HepG2 (cell line): ENCODE measurements around the gene SLC4A2. TPM values are rescaled to one million over a fixed set of nuclear protein-coding genes. Genes with fewer than 3 reads are reported as not detected.

Source experiments
- FLYWCH1 ChIP-seq: sonication (generic); formaldehyde crosslinking; IDR thresholded peaks from 2 replicates; pipeline ENCODE4 v1.8.1; 2023; ENCODE audit warnings: mild to moderate bottlenecking, missing genetic modification reagents
- FOSL2 ChIP-seq: sonication (generic); formaldehyde crosslinking; IDR thresholded peaks from 2 replicates; pipeline ENCODE4 v1.4.0; 2020; ENCODE audit warnings: missing genetic modification reagents
- GABPA ChIP-seq, 2 experiments: IDR thresholded peaks; 2 replicates each; pipeline ENCODE4 v1.6.1; 2011 to 2016; ENCODE audit warnings: low read depth in 2 of 2, low read length in 1 of 2, missing biosample characterization in 1 of 2, missing genetic modification characterization in 1 of 2
- HNRNPH1 ChIP-seq: fragments of 200-400 bp; formaldehyde crosslinking; optimal IDR thresholded peaks from 2 replicates; pipeline ENCODE3; 2017; ENCODE audit warnings: mild to moderate bottlenecking, low read depth, low read length
- MTA3 ChIP-seq: sonication (generic); formaldehyde crosslinking; IDR thresholded peaks from 2 replicates; pipeline ENCODE4 v1.4.0; 2020; ENCODE audit warnings: missing genetic modification reagents
- MXI1 ChIP-seq: IDR thresholded peaks from 3 replicates; pipeline ENCODE4 v1.6.1; 2012; ENCODE audit warnings: low read depth, low read length, inconsistent platforms, borderline replicate concordance
- NFKB2 ChIP-seq: sonication (generic); formaldehyde crosslinking; IDR thresholded peaks from 2 replicates; pipeline ENCODE4 v1.4.0; 2020; ENCODE audit warnings: missing genetic modification reagents, borderline replicate concordance
- REST ChIP-seq, 2 experiments: IDR thresholded peaks; 2 replicates each; pipeline ENCODE4 v1.6.1; 2011 to 2012; ENCODE audit warnings: low read length in 2 of 2, borderline replicate concordance in 1 of 2, low read depth in 1 of 2, mild to moderate bottlenecking in 1 of 2, moderate library complexity in 1 of 2
- SNAPC2 ChIP-seq: sonication (generic); formaldehyde crosslinking; IDR thresholded peaks from 2 replicates; pipeline ENCODE4 v1.8.1; 2022; ENCODE audit warnings: mild to moderate bottlenecking, missing genetic modification reagents
- TCF7 ChIP-seq: sonication (generic); IDR thresholded peaks from 2 replicates; pipeline ENCODE4 v1.6.1; 2016; ENCODE audit warnings: antibody characterized with exemption, low read depth
- ZBED4 ChIP-seq: sonication (generic); formaldehyde crosslinking; IDR thresholded peaks from 2 replicates; pipeline ENCODE4 v1.4.0; 2020; ENCODE audit warnings: missing genetic modification reagents, borderline replicate concordance
- ZFP36L1 ChIP-seq: sonication (generic); formaldehyde crosslinking; IDR thresholded peaks from 2 replicates; pipeline ENCODE4 v1.8.0; 2022; ENCODE audit warnings: mild to moderate bottlenecking, missing genetic modification reagents, moderate library complexity
- ZMAT3 ChIP-seq: sonication (generic); formaldehyde crosslinking; conservative IDR thresholded peaks from 2 replicates; pipeline ENCODE4 v1.7.0; 2021; ENCODE audit warnings: missing genetic modification reagents
- ZNF138 ChIP-seq: sonication (generic); formaldehyde crosslinking; IDR thresholded peaks from 2 replicates; pipeline ENCODE4 v1.5.0; 2020; ENCODE audit warnings: mild to moderate bottlenecking, low read depth, missing genetic modification reagents
- ZNF33B ChIP-seq: sonication (generic); formaldehyde crosslinking; IDR thresholded peaks from 2 replicates; pipeline ENCODE4 v1.5.1; 2020; ENCODE audit warnings: mild to moderate bottlenecking, missing genetic modification reagents
- ZNF431 ChIP-seq: sonication (generic); formaldehyde crosslinking; IDR thresholded peaks from 2 replicates; pipeline ENCODE4 v1.9.0; 2022; ENCODE audit warnings: missing genetic modification reagents, low read depth, mild to moderate bottlenecking, borderline replicate concordance
- ZNF543 ChIP-seq: sonication (generic); formaldehyde crosslinking; IDR thresholded peaks from 2 replicates; pipeline ENCODE4 v1.4.0; 2020; ENCODE audit warnings: mild to moderate bottlenecking, missing genetic modification reagents
- ZNF572 ChIP-seq: sonication (generic); formaldehyde crosslinking; IDR thresholded peaks from 2 replicates; pipeline ENCODE4 v1.5.1; 2020; ENCODE audit warnings: mild to moderate bottlenecking, missing genetic modification reagents
- ZNF598 ChIP-seq: sonication (generic); formaldehyde crosslinking; IDR thresholded peaks from 2 replicates; pipeline ENCODE4 v1.5.1; 2020; ENCODE audit warnings: mild to moderate bottlenecking, missing genetic modification reagents, borderline replicate concordance
- ZNF83 ChIP-seq: sonication (generic); formaldehyde crosslinking; IDR thresholded peaks from 2 replicates; pipeline ENCODE4 v1.4.0; 2020; ENCODE audit warnings: missing genetic modification reagents, mild to moderate bottlenecking, borderline replicate concordance
- polyA plus RNA-seq, 8 experiments: library from polyadenylated mRNA; depleted of rRNA in 3 of 8; stranded (reverse) in 7 of 8; unstranded in 1 of 8; fragments of >200 nt; fragmentation: Illumina TruSeq in 4 of 8; extraction: Trizol in 4 of 8; gene quantifications; 2 replicates each; pipeline versions ENCODE4 v1.2.1 to v1.2.3, GENCODE V29; 2011 to 2016; ENCODE audit warnings: low read depth in 4 of 8, missing spikeins in 1 of 8, mixed read lengths in 1 of 8; ENCODE audit not compliant: insufficient read depth in 1 of 8
- total RNA-seq, 5 experiments: library from RNA; depleted of rRNA; stranded (reverse); fragments of >200 nt; fragmentation: Illumina TruSeq; extraction: Trizol; gene quantifications; 2 replicates each; pipeline ENCODE4 v1.2.3, GENCODE V29; 2016; ENCODE audit warnings: low read depth in 1 of 5

SLC4A2 gene
- total and polyA plus RNA-seq, 2 of the 13 experiments (the other 11 are each of a cell fraction or from before 2014, with no cell fraction given) = 51.9 to 73.4 TPM

- TF ChIP-seq ZNF431 (CRISPR knock-in tag) = 0 out of 2 replicates have a peak, but pooled peaks have one; percentile 61
- TF ChIP-seq ZFP36L1 (CRISPR knock-in tag) = no peak
- 0 out of 2 replicates have a peak, but pooled peaks have one; percentile 62 for TF ChIP-seq FLYWCH1 (CRISPR knock-in tag)
- TF ChIP-seq ZNF138 (CRISPR knock-in tag) = no peak
- no peak for TF ChIP-seq MTA3 (CRISPR knock-in tag)
- TF ChIP-seq MXI1 = peak; percentile 83; the same call in 1 of the 3 replicates
- TF ChIP-seq NFKB2 (CRISPR knock-in tag) = peak; percentile 14; the same call in 1 of the 2 replicates
- peak; percentile 70; the same call in 1 of the 2 replicates for TF ChIP-seq ZNF33B (CRISPR knock-in tag)
- peak; percentile 89 for TF ChIP-seq ZNF543 (CRISPR knock-in tag)
- TF ChIP-seq GABPA (IDR thresholded peaks at IDR 0.05; ENCODE audit: low read depth, low read length) = no peak
- TF ChIP-seq GABPA (CRISPR knock-in tag; IDR thresholded peaks at IDR 0.05; ENCODE audit: low read depth) = peak; percentile 40; the same call in 1 of the 2 replicates
- peak; percentile 63; the same call in 1 of the 2 replicates for TF ChIP-seq ZNF598 (CRISPR knock-in tag)
- TF ChIP-seq ZBED4 (CRISPR knock-in tag) = no peak
- no peak for TF ChIP-seq ZMAT3 (CRISPR knock-in tag)
- TF ChIP-seq REST (IDR thresholded peaks at IDR 0.05; ENCODE audit: borderline replicate concordance in 1 of 2, low read depth in 1 of 2, low read length in 2 of 2) = 0 out of 4 replicates have a peak, but pooled peaks of 1 of the 2 experiments have one; percentile 44
- no peak for TF ChIP-seq TCF7
- 0 out of 2 replicates have a peak, but pooled peaks have one; percentile 8 for TF ChIP-seq FOSL2
- no peak for TF ChIP-seq ZNF83 (CRISPR knock-in tag)
- no peak for TF ChIP-seq HNRNPH1
- no peak for TF ChIP-seq ZNF572 (CRISPR knock-in tag)
- peak; percentile 37; the same call in 1 of the 2 replicates for TF ChIP-seq SNAPC2 (CRISPR knock-in tag)
These were observed 21.3 kb downstream of the SLC4A2 start, which contains the start of gene FASTK (continued) for GRCh38 chr7:151080522-151081169.
